ENCODE data around the gene KIAA0825.
A peak's percentile ranks its signal among the peaks of the same experiment; 100 is the strongest.
"Not testable (repeated sequence)": the region's sequence is repeated elsewhere in the genome, so short reads cannot be mapped to it uniquely, and the experiment has no call there.

Gene KIAA0825

DNA sequence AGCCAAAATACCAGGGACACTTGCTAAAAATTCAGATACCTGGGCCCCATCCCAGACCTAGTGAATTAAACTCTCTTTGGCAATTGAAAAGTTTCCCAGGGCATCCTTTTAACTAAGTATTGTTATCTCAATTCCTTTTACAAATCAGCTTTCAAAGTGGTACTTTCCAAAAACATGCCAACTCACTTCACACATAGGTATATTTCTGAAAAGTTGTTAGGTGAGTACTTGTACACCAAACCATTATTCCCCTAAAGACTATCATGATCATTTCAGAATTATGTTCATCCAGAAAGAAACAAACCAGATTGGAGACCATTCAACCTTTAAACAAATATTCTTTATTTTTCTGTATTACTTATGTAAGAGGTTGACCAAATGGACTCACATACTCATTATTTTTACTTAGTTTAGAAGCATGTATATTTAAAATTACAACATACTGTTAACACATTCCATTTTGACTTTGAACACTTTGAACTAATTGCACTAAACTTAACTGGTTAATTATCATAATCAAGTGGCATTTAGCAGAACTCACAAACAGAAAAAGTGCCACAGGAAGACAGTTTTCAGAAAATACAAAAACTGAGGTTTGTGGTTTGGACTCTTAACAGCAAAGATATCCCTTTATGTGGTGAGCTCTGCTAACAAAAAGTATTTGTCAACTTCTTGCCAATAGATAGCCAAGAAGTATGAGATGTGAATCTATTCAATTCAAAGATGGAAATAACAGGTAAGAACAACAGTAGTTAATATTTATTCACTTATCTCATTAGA lies 40.7 kb downstream of the KIAA0825 start:
- no peak for DNase-seq

DNA sequence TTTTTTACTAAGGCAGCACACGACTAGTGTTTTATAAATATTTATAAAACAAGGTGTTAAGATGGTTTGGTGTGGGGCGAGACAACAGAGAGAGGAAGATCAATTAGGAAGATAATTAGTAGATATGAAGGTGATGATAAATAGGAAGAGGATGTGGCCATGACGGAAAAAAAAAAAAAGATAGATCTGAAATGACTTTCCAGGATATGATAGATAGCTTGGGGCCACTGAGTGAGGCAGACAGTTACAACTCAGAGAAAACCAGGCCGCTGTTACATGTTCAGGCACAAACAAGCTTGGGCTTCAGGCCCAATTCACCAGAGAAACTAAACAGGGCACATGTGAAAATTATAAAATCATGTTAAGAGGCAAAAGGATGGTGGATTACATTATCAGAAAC lies 43.2 kb downstream of the KIAA0825 start:
- DNase-seq: no peak

DNA sequence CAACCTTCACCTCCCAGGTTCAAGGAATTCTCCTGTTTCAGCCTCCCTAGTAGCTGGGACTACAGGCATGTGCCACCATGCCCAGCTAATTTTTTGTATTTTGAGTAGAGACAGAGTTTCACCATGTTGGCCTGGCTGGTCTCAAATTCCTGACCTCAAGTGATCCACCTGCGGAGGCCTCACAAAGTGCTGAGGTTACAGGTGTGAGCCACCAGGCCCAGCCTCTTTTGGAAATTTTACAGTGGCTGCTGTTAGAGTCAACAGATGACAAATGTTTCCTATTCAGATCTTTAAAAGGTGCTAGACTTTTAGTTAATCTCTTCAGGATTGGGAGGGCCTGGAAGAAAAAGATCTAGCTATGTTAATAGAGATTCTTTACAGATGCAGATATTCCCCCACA lies 45.1 kb downstream of the KIAA0825 start:
- not testable (repeated sequence) for DNase-seq

DNA sequence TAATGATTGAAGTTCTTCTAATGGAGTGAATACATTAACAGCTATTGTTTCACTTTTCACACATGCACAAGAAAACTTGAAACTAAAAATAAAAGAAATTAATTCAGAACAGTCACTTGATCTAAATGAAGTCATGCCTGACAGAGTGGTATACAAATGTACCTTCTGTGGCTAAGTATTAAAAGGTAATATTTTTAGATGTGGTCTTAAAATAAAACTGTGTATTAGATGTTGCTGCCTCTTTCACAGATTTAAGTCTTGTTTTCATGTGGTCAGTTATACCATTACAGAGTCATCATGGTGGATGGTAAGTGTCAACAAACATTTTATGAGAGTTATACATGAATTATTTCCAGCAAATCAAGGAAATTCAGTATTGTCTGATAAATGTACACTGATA lies 47.0 kb downstream of the KIAA0825 start:
- no peak for DNase-seq

DNA sequence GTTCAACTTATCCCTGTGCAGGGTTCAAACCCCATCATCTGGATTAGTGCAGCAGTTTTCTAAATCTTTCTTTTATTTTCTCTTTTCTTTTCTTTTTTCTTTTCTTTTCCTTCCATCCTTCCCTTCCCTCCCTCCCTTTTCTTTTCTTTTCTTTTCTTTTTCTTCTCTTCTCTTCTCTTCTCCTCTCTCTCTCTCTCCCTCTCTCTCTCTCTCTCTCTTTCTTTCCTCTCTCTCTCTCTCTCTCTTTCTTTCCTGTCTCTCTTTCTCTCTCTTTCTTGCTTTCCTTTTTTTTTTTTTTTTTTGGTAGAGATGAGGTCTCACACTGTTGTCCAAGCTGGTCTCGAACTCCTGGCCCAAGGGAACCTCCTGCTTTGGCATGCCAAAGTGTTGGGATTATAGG lies 53.6 kb downstream of the KIAA0825 start:
- no peak for DNase-seq

DNA sequence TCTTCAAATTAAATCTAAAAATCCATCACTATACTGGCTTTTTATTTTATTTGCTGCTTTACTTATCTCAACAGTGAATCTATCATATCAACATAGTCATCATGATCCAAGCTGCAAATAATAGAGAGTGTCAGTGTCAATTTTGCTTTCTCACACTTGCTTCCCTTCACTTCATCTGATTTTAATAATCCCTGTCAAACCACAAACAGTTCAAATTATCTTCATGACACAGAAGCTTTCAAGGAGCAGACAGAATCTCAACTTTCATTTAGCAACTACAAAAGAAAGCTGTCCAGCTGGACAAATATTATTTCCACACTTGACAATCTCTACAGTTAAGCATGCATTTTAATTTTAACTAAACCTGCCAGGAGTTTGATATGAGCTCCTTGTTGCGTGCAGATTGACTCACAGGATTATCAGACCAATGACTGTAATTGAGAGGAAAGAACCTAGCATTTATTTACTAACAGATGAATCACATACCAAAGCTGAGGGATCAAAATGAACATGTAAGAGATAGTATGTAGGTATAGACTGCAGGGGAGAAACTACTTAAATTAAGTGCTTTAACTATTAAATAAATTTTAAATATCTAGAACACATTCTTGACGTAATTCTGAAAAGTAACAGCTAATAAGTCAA lies 56.0 kb downstream of the KIAA0825 start:
- peak; percentile 16 for DNase-seq

DNA sequence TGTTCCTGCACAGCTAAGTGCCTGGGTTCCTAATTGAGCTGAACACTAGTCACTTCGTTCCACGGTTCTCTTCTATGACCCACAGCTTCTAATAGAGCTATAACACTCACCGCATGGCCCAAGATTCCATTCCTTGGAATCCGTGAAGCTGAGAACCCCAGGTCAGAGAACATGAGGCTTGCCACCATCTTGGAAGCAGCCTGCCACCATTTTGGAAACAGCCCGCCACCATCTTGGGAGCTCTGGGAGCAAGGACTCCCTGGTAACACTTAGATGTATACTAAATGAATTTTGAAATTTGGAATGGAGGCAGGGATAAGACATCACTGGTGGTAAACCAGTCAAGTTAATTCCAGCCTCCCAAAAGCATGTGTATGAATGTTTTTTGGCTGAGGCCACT lies 60.4 kb downstream of the KIAA0825 start:
- DNase-seq: no peak

DNA sequence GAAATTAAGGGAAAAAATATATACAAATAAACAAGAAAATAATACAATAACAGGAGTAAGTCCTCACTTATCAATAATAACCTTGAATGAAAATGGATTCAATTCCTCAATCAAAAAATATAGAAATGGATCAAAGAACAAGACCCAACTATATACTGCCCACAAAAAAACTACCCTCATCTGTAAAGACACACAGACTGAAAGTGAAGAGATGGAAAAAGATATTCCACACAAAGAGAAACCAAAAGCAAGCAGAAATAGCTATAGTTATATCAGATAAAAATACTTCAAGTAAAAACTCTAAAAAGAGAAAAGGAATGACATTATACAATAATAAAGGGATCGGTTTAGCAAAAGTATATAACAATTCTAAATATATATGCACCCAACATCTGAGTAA lies 66.5 kb downstream of the KIAA0825 start:
- DNase-seq: no peak

DNA sequence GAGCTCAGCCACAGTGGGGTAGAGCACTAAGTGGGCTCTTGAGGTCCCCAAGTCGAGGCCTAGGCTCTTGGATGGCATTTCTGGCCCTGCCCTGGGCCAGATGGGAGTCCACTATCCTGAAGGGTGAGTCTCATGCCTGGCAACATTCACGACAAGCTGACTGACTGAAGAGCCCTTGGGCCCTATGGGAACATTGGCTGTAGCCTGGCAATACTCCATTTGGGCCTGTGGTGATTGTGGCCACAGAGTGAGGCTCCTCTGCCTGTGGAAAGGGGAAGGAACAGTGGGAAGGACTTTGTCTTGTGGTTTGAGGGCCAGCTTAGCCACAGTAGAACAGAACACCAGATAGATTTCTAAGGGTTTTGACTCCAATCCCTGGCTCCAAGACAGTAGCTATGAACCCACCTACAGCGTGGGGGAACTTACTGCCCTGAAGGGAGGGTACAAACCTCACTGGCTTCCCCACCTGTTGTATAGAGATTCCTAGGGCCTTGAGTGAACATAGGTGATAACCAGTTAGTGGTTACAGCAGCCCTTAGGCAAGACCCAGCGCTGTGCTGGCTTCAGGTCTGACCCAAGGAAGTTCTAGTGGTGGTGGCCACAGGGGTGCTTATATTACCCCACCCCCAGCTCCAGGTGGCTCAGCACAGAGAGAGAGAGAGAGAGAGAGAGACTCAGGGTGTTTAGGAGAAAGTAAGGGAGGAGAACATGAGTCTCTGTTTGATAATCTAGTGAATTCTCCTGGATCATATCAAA lies 72.4 kb downstream of the KIAA0825 start:
- no peak for DNase-seq

DNA sequence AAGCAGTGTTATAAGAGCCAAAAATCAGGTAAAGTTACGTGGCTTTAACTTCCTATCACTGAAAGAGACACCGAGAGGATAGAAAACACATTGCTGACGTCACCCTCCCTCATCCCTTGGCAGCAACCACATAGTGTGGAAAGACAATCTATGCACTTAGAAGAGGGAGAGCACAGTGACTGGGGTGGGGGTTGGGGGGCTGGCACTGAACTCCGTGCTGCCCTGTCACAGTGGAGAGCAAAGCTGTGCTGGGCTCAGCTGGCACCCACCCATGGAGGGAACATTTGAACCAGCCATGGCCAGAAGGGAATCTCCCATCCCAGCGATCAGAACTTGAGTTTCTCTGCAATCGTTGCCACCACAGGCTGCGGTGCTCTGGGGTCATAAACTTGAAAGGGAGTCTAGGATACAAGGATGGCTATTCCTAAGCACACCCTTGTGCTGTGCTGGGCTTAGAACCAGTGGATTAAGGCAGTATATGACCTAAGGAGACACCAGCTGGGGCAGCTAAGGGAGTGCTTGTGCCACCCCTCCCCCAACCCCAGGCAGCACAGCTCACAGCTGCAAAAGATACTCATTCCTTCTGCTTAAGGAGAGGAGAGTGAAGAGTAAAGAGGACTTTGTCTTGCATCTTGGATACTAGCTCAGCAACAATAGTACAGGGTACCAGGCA lies 73.4 kb downstream of the KIAA0825 start:
- DNase-seq: peak; percentile 14

DNA sequence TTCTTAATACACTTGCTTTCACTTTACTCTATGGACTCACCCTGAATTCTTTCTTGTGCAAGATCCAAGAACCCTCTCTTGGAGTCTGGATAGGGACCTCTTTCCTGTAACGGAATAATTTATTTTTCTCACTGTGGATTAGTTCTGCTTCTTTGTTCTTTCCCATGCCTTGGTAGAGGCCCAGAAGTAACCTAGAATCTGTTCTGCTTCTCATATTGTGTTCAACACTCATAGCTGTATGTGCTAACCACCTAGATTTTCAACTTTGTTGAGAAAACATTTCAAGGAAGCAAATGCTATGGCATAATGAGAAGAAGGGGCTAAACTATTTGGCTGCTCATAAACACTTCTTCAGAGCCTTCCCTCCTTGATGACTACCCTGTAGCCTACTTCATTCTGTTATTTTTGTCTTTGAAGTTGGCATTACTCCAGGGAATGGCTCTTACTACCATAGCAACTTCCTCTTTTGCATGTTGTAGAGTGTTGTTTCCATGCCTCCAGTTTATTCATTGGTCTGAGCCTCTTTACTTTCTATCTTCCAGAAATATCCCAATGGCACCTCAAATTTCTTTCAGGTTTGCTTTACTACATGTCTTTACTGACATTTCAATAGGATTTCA lies 74.3 kb downstream of the KIAA0825 start:
- peak; percentile 28 for DNase-seq

DNA sequence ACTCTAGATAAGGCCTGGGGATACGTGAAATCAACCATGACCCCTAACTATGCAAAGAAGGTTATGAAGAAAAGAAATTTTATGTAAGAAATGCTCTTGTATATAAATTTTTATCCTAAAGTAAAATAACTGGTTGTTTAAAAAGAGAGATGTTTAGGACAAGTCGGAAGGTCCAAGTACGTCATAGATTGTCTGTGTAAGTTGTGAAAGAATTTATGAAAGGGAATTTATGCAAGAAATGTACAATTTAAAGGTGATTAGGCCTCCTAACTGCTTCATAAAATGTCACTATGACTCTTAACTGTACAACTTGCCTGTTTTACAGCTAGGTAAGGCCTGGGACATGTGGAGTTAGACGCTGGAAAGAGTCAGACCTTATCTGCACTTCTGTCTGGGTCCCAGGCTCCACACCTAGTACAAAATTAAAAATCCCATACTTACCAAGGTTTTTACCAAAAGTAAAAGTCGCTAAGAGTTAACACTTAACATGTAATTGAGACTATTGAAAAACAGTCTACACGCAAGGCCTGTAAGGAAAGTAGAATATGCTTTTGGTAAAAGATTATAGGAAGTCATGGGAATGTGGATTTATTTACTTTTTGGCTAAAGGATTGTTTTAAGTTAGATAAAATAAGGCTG lies 77.4 kb downstream of the KIAA0825 start:
- DNase-seq: no peak

DNA sequence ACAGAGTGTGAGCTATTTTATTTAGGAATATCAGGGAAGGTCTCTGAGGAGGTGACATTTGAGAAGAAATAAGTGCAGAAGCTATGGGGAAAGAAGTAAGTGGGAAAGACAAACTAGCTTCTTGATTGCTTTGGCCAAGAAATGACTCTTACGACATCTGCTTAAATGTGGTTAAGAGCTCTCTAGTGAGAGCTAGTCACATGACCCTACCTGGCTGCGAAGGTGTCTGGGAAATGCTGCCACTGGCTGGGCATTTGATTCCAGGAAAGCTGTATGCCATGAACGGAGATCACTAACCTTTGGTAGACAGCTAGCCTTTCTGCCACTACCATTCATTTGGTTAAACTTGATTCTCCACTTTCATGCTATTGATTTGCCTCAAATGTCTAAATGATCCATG lies 80.1 kb downstream of the KIAA0825 start:
- DNase-seq: no peak

DNA sequence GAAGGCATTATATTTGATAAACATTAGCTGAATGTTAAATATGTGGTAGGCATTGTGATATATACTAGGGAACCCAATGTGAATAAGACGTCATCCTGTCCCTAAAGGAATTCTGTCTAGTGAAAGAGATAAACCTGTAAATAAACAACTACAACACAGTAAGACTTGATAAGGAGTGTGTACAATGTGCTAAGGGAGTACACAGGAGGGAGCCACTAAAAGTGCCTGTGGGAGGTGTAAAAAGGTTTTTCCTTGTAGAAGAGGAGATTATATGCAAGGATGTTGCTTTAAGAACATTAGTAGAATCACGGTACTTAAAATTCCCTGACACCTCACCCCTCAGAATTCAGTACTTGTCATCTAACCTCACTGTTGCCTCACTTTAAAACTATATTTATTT lies 91.7 kb downstream of the KIAA0825 start:
- no peak for DNase-seq

DNA sequence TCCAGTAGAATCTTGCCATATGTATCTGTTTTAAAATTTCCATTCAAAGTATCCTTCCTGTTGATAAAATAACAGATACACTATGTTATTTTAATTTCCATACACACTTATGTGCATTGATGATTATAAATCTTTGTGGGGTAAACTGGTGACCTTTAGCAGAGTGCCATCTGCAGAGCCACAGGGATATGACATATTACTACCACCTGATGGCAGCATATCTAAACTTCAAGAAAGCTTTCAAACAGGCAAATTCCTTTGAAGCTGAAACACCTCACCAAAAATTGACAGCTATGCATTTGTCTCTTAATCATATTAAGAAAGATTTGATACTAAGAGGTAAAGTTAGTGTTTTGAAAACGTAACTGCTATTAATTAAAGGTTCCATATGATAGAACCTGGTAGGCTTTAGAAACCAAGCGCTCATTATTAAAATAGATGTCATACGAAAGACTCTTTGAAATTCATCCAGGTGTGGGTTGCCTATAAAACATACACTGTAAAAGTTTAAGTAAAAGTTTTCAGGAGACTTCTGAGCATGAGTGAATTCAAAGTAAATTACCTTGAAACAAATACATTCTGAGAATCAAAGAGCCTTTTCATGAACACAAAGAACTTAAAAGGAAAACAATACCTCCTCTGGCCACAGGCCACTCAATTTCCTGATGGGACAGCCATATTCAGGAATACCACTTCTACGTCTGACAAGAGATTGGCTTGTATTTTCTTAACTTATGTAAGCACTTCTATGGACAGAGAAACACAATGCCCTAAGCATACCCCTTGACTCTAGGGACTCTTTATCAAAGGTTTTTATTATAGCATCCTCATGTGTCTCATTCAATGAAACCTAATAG lies 93.3 kb downstream of the KIAA0825 start:
- DNase-seq: peak; percentile 47

DNA sequence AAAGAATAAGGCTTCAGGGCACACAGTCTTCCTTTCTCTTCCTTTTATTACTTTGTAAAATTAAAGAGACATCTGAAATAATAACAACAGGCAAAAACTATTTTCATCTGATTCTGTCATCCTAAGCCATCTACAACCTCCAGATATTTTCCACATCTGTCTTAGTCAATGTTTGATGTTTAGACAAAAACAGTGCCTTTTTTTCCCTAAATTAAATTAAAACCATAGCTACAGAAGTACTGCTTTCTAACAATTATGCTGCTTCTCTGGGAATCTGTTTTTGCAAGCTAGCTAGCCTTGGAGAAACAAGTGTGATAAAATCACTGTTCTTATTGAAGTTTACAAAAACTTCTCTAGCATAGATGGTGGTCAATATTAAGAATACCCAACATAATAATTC lies 95.4 kb downstream of the KIAA0825 start:
- DNase-seq: no peak

DNA sequence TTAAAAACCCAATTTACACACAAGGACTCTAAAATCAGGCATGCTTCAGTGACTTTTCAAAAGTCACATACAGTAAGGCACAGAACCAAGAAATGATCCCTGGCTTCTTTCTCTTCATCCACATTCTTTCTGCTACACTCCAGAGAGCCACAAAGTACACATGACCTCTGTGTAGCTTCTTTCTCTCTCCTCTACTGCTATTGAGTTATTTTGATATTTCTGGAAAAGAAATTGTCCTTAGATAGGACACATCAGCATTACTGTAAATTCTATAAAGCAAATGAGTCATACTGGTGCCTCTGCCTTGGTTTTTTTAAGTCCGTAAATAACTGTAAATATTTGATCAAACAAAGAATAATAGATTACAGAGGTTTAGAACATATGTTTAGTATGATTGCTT lies 96.3 kb downstream of the KIAA0825 start:
- no peak for DNase-seq

DNA sequence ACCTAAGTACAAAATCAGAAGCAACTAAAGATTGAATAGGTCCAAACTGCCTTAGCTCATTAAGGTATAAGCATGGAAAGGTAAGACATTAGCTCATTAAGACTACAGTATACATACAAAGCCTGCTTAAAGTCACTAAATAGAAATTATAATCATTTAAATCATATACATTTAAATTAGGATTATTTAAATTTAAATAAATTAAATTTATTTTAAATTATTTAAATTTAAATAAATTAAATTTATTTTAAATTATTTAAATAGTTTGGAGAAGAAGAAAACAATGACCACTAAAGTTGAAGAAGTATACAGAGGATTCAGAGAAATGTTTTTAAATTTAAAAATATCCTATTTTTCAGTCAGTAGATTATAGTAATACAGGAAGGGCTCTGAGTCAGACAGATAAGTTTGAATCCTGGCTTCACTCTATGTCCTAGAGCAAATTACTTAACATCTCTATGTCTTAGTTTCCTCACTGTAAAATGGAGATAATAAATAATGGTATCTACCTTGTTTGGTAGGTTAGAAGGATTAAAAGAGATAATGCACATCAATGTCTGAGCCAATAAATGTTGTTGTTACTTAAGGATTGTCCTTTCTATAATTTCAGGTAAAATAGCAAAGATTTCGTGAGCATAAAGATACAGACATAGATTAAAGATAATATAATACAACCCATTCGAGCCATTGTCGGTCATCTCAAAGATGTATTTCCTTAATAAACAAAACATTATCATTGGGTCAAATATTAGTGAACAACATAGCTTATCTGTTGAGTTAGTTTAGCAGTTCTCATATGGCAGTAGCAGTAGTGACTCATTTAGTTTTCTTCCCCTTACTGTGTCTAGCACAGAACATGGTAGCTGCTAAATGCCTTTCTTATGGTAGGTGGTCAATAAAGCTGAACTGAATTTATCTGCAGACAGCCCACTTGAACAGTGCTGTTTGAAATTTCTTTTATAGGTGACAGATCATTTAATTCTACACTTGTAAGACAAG lies 100.6 kb downstream of the KIAA0825 start:
- DNase-seq: no peak

DNA sequence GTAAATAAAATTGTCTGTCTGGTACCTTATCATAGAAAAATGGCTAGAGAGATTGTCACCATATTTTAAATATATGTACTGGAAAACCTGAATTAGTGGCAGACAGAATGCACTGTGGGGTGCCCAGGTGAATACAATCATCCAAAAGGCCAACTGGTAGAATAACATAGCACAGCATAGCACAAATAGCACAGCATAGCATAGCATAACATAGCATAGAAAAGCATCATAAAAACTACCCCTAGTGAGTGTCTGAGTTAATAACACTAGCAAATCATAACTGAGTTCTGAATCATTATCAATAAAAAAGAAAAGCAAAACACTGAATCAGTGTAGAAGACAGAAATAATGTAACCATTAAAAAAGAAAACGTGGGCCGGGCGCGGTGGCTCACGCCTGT lies 102.3 kb downstream of the KIAA0825 start:
- DNase-seq: no peak
